GM23248 (cell line): ENCODE data around the gene CIROP.

ENCODE experiments used
- EZH2 ChIP-seq: fragments of 200-600 bp; sonication (generic); IDR thresholded peaks from 2 replicates; pipeline ENCODE4 v1.6.1; 2018; ENCODE audit warnings: antibody characterized with exemption, mild to moderate bottlenecking; ENCODE audit not compliant: insufficient read depth, poor library complexity, severe bottlenecking
- EZH2phosphoT487 ChIP-seq: fragments of 200-600 bp; sonication (generic); IDR thresholded peaks from 2 replicates; pipeline ENCODE4 v1.6.1; 2018; ENCODE audit warnings: antibody characterized with exemption, moderate library complexity, mild to moderate bottlenecking, low read depth; ENCODE audit not compliant: insufficient read depth

GRCh38 chr14:23091294-23092225 lies 13.2 kb downstream of the CIROP start:
- TF ChIP-seq EZH2 (no peak), EZH2phosphoT487 (no peak)
